GM21737 (cell line): ENCODE measurements around the gene MATR3.

ENCODE experiments used
- ATAC-seq: cut with Tn5 transposase; IDR thresholded peaks from one replicate; pipeline ENCODE4 v1.9.1; 2021; ENCODE audit warnings: mild to moderate bottlenecking, moderate library complexity; ENCODE audit not compliant: unreplicated experiment

The MATR3 gene

GRCh38 chr5:139271201-139272027 is 22.1 kb upstream of the MATR3 start:
- ATAC-seq: no peak

GRCh38 chr5:139272471-139273321 is 20.8 kb upstream of the MATR3 start:
- ATAC-seq: no peak

- ATAC-seq: no peak
Measured at GRCh38 chr5:139273322-139273571, 20.3 kb upstream of the MATR3 start.

GRCh38 chr5:139273572-139274289 is 19.8 kb upstream of the MATR3 start:
- peak; percentile 87 for ATAC-seq

GRCh38 chr5:139275536-139275935 is 18.0 kb upstream of the MATR3 start:
- no peak for ATAC-seq

DNA sequence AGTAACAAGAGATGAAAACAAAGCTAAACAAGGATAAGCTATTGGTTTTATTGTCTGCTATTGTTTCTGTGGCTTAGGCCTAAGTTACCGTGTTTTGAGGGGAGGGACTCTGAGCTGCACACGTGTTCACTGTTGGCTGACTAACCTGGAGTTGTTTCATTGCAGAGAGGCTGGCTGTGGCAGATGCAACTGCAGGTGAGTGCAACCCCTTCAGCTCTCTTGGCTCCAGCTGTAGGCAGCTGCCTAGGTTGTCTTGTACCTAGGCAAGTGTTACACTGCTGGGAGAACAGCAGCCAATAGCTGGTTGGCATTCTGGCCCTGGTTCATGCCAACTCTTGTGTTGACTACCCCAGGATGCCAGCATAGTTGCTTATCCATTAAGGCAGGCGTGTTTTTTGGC is 17.6 kb upstream of the MATR3 start:
- ATAC-seq: no peak

GRCh38 chr5:139276426-139276825 is 17.1 kb upstream of the MATR3 start:
- no peak for ATAC-seq

DNA sequence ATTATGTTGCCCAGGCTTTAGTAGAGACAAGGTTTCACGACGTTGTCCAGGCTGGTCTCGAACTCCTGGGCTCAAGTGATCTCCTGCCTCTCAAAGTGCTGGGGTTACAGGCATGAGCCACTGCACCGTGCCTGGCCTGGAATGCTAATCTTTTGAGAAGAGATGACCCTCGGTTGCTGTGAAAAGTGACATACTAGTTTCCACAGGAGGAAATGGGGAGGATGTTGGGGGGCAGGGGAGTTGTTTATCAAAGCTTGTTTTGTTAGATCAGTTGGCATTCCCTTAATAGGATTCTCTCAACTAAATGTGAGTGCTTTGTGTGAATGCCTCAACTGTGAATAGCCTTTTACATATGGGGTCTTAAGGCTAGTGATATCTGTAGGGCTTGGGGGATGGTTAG is 16.4 kb upstream of the MATR3 start:
- no peak for ATAC-seq

DNA sequence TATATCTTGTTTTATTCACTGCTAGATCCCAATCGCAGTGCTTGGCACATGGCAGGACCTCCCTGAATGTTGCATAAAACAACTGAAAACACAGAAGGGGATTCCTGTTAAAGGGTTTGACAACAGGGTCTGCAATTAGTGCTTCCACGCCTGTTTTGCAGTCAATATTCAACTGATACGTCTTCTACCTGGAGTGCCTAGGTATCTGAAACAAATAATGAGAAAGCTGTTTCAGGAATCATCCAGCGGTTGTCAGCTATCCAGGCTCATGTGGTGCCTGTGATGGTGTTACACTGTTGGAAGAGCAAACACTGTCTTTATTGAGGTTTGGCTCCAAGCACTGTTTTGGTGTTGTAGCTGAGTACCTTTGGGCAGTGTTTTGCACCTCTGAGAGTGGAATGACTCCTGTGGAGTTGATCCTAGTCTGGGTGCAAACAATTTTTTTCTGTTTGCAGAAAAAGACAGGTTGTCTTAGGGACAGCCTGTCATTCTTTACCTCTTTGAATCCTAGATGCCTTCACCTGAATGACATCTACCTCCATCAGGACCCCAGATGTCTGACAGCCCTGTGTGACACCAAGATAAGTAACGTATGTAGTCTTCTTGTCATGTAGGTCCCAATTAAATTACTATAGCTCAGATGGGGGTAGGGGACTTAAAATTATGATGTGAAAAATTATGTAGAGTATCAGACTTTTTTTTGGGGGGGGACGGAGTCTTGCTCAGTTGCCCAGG is 14.8 kb upstream of the MATR3 start:
- no peak for ATAC-seq

GRCh38 chr5:139282197-139282557 is 11.4 kb upstream of the MATR3 start:
- ATAC-seq: no peak

DNA sequence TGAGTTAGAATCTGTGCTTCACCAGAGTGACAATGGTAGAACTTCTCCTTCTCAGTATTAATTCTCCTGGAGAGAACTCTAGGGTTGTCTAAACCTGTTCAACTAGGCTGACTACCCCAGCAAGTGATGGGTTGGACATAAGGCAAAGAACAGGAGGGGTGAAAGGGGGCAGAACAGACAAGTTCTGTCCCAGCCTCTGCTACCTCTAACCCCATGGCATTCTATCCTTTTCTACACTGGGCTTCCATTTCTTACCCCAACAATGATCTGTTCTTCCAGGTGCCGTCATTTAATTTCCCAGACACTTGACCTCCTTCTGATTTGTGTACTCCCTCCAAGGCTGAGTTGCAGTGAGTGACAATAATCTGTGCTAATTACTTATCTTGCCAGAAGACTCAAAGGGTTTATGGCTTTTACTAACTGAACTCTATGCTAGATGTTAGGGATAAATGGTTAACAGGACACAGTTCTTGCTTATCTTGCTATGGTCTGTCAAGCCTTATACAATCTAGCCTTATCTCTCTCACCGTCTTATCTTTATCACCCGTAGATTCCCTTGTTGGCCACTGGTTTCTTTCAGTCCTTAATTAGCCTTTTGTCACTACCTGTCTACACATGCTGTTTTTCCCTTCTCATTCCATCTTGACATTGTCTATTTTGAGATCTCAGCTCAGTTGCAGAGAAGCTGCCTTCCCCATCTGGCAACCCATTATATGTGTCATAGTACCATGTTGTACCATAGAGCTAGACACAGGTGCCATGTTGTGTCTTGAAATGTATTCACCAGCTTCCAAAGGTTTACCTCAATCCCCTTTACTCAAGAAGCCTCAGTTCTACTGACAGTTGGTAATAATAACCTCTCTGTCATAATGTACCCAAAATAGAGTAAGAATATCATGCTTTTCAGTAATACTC is 10.0 kb upstream of the MATR3 start:
- no peak for ATAC-seq

DNA sequence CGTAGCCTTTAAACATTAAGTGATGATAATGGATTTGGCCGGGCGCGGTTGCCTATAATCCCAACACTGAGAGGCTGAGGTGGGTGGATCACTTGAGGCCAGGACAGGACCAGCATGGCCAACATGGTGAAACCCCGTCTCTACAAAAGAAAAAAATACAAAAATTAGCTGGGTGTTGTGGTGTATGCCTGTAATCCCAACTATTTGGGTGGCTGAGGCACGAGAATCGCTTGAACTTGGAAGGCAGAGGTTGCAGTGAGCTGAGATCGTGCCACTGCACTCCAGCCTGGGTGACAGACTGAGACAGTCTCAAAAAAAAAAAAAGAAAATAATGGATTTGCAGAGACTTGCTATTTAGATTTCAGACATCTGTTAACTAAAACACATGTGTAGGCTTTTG is 9.2 kb upstream of the MATR3 start:
- ATAC-seq: no peak

- ATAC-seq: no peak
Measured at GRCh38 chr5:139285651-139286392, 7.7 kb upstream of the MATR3 start.

GRCh38 chr5:139287890-139288635 is 5.5 kb upstream of the MATR3 start:
- no peak for ATAC-seq

GRCh38 chr5:139291051-139291450 is 2.5 kb upstream of the MATR3 start:
- no peak for ATAC-seq

- no peak for ATAC-seq
Measured at GRCh38 chr5:139293202-139293506, 386 bp upstream of the MATR3 start.

DNA sequence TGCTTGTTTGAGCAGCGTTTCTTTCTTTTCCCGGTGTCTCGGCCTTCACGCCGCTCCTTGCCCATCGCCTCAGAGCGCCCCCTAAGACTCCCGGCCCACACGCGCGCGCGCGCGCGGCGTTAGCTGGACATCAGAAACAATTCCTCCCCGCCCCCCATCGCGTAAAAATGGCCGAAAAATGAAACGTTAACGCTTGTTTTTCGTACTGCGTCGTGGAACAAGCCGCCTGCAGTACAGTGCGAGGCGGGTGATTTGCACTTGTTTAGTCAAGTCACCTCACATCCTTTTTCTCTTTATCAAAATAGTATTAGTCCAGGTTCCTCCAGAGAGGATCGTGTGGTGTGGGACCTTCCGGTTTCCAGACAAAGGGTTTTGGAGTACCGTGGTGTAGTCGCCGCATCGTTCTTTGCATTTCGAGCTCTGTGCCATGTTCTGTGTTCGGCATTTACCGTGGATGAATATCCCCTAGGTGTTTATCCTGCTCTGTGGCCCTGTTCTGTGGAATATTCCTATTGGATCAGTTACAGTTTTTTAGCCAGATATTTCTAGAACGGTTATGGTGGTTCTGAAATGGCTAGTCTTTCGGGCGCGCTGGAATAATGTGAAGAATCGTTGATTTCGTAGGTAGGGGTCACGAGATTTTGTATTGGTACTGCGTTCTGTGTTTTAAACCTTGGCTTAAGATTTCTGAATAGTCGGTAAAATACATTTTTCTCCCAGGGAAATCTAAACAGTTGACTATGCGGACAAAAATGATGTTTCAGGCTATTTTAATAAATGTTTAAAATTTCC is 1.0 kb downstream of the MATR3 start:
- peak; percentile 24 for ATAC-seq
